Endodermal cell (in vitro differentiated cells): ENCODE data around the gene DENND4A. TPM values are rescaled to one million over a fixed set of nuclear protein-coding genes. Genes with fewer than 3 reads are reported as not detected.

ENCODE experiments used
- DNase-seq: peaks from one replicate; pipeline ENCODE4 v3.0.0-alpha.2; 2017
- H3K27ac ChIP-seq: 2 replicates; pipeline ENCODE4 v1.5.1; 2013; ENCODE audit warnings: mild to moderate bottlenecking, low read depth, low read length, moderate library complexity
- H3K27me3 ChIP-seq: 2 replicates; pipeline ENCODE4 v1.6.1; 2013; ENCODE audit warnings: mild to moderate bottlenecking, low read length, moderate library complexity; ENCODE audit not compliant: insufficient read depth, control insufficient read depth, poor library complexity, severe bottlenecking
- H3K36me3 ChIP-seq: 2 replicates; pipeline ENCODE4 v1.7.0; 2013; ENCODE audit warnings: mild to moderate bottlenecking, low read length, moderate library complexity; ENCODE audit not compliant: control insufficient read depth, insufficient read depth
- H3K4me1 ChIP-seq: one replicate; pipeline ENCODE4 v1.7.0; 2013; ENCODE audit warnings: low read length; ENCODE audit not compliant: control insufficient read depth, insufficient read depth
- H3K4me3 ChIP-seq: 2 replicates; pipeline ENCODE4 v1.5.1; 2013; ENCODE audit warnings: mild to moderate bottlenecking, low read length, moderate library complexity
- H3K9ac ChIP-seq: 2 replicates; pipeline ENCODE4 v1.6.1; 2013; ENCODE audit warnings: mild to moderate bottlenecking, low read length, moderate library complexity; ENCODE audit not compliant: poor library complexity, severe bottlenecking; ENCODE audit errors: extremely low read depth
- H3K9me3 ChIP-seq: 2 replicates; pipeline ENCODE4 v1.6.1; 2013; ENCODE audit warnings: mild to moderate bottlenecking, low read length, moderate library complexity; ENCODE audit not compliant: control insufficient read depth
- H3K27ac Mint-ChIP-seq: 2 replicates; pipeline ENCODE4 v1.8.0; 2020; ENCODE audit warnings: mixed read lengths
- H3K27me3 Mint-ChIP-seq: 2 replicates; pipeline ENCODE4 v1.8.0; 2021; ENCODE audit warnings: mild to moderate bottlenecking, mixed read lengths; ENCODE audit not compliant: insufficient read depth
- H3K36me3 Mint-ChIP-seq: 2 replicates; pipeline ENCODE4 v1.8.0; 2020; ENCODE audit warnings: low read depth, mixed read lengths
- H3K4me1 Mint-ChIP-seq: 2 replicates; pipeline ENCODE4 v1.8.0; 2020; ENCODE audit warnings: mixed read lengths
- H3K4me3 Mint-ChIP-seq: 2 replicates; pipeline ENCODE4 v1.8.0; 2020; ENCODE audit warnings: mild to moderate bottlenecking, moderate library complexity, mixed read lengths
- H3K9me3 Mint-ChIP-seq: 2 replicates; pipeline ENCODE4 v1.8.0; 2020; ENCODE audit warnings: mild to moderate bottlenecking, mixed read lengths
- CTCF ChIP-seq: fragments of 200-600 bp; sonication (generic); conservative IDR thresholded peaks from 2 replicates; pipeline ENCODE4 v1.5.0; 2021; ENCODE audit warnings: antibody characterized with exemption, mild to moderate bottlenecking
- WGBS, 2 experiments: methylation state at CpG; one replicate each; pipeline versions ENCODE4 v1.1.5 to v1.1.7; 2013; ENCODE audit warnings: missing lambda C conversion rate in 2 of 2, mixed read lengths in 1 of 2; ENCODE audit not compliant: insufficient coverage in 1 of 2, insufficient read length in 1 of 2; 5-methylcytosine and 5-hydroxymethylcytosine counted together
- total RNA-seq, 2 donors: library from RNA; stranded (reverse); fragmentation: NEBNext Ultra II Directional in 1 of 2; extraction: Animal tissue kit (Norgen Biotek cat#: 25700) in 1 of 2; gene quantifications; 2 replicates in 1 of 2; 3 replicates in 1 of 2; pipeline ENCODE4 v1.2.1, GENCODE V29; 2021

The DENND4A gene
- total RNA-seq, 2 donors from 2014 or later: 7.3 to 9.8 TPM

- Histone ChIP-seq H3K9me3 (no peaks in the 10 kb centered on the region), H3K27ac (no peak overlapping the region), H3K36me3 (no peaks in the 10 kb centered on the region), H3K9ac (no peak overlapping the region), H3K4me1 (no peaks in the 10 kb centered on the region), H3K27me3 (no peaks in the 10 kb centered on the region), H3K4me3 (no peak overlapping the region)
- Mint-ChIP-seq H3K27ac (no peak overlapping the region), H3K4me3 (no peak overlapping the region), H3K36me3 (no peaks in the 10 kb centered on the region), H3K4me1 (peaks cover 2% of the 10 kb centered on the region), H3K9me3 (no peaks in the 10 kb centered on the region), H3K27me3 (no peaks in the 10 kb centered on the region)
- TF ChIP-seq CTCF: no peak
- DNase-seq: no peak
- WGBS, 2 experiments: 95% methylated on average over 1 of the region's 3 CpGs; no CpG with 5 or more reads in 1 of the 2 experiments
Measured at GRCh38 chr15:65806397-65806796, 14.3 kb upstream of the DENND4A start.

GRCh38 chr15:65805019-65805745, 13.1 kb upstream of the DENND4A start:
- Histone ChIP-seq H3K36me3 (no peaks in the 10 kb centered on the region), H3K9ac (no peak overlapping the region), H3K4me1 (no peaks in the 10 kb centered on the region), H3K27me3 (no peaks in the 10 kb centered on the region), H3K4me3 (no peak overlapping the region), H3K9me3 (no peaks in the 10 kb centered on the region), H3K27ac (no peak overlapping the region)
- Mint-ChIP-seq H3K27ac (no peak overlapping the region), H3K36me3 (no peaks in the 10 kb centered on the region), H3K4me1 (peaks cover 2% of the 10 kb centered on the region), H3K4me3 (no peak overlapping the region), H3K9me3 (no peaks in the 10 kb centered on the region), H3K27me3 (no peaks in the 10 kb centered on the region)
- no peak for TF ChIP-seq CTCF
- no peak for DNase-seq
- WGBS, 2 experiments: 89 to 92% methylated on average over 4 of the region's 5 CpGs

GRCh38 chr15:65804252-65804931, 12.3 kb upstream of the DENND4A start:
- H3K4me3 Mint-ChIP-seq: no peak overlapping the region
- WGBS, 2 experiments: 83 to 100% methylated on average over 1 of the region's 1 CpG

More at GRCh38 chr15:65804252-65804931, 12.3 kb upstream of the DENND4A start:
- Histone ChIP-seq H3K36me3 (no peaks in the 10 kb centered on the region), H3K27me3 (no peaks in the 10 kb centered on the region), H3K9me3 (no peaks in the 10 kb centered on the region), H3K4me1 (no peaks in the 10 kb centered on the region), H3K4me3 (no peak overlapping the region), H3K27ac (no peak overlapping the region), H3K9ac (no peak overlapping the region)
- no peak overlapping the region for H3K27ac Mint-ChIP-seq
- H3K36me3 Mint-ChIP-seq: no peaks in the 10 kb centered on the region
- H3K9me3 Mint-ChIP-seq: no peaks in the 10 kb centered on the region
- H3K27me3 Mint-ChIP-seq: no peaks in the 10 kb centered on the region
- peaks cover 2% of the 10 kb centered on the region for H3K4me1 Mint-ChIP-seq
- DNase-seq: no peak
- no peak for TF ChIP-seq CTCF
